Left ventricle myocardium inferior (tissue), 1 donor: ENCODE results near the gene ZNF223. TPM values are rescaled to one million over a fixed set of nuclear protein-coding genes. Genes with fewer than 3 reads are reported as not detected.

Experiments used
- DNase-seq: peaks from one replicate; pipeline ENCODE4 v3.0.0-alpha.2; 2020
- H3K27ac ChIP-seq: fragments of 200-600 bp; replicated peaks from 2 replicates; pipeline ENCODE4 v1.8.0; 2021
- H3K27me3 ChIP-seq: fragments of 200-600 bp; 2 replicates; pipeline ENCODE4 v1.8.0; 2021; ENCODE audit warnings: low read depth
- H3K36me3 ChIP-seq: fragments of 200-600 bp; 2 replicates; pipeline ENCODE4 v1.8.0; 2021
- H3K4me1 ChIP-seq: fragments of 200-600 bp; 2 replicates; pipeline ENCODE4 v1.8.0; 2021
- H3K4me3 ChIP-seq: fragments of 200-600 bp; 2 replicates; pipeline ENCODE4 v1.8.0; 2021; ENCODE audit warnings: mild to moderate bottlenecking, moderate library complexity
- H3K9me3 ChIP-seq: fragments of 200-600 bp; replicated peaks from 2 replicates; pipeline ENCODE4 v1.8.0; 2021
- CTCF ChIP-seq: fragments of 200-600 bp; IDR thresholded peaks from 2 replicates; pipeline ENCODE4 v1.8.0; 2021; ENCODE audit warnings: antibody characterized with exemption, mild to moderate bottlenecking, borderline replicate concordance
- intact Hi-C: fragments of 100-400 bp; cut with micrococcal nuclease; formaldehyde crosslinking; loops from one replicate; pipeline ENCODE4 v1.11.0; 2022
- total RNA-seq: library from RNA; stranded (reverse); fragmentation: NEBNext Ultra II Directional; extraction: Animal tissue kit (Norgen Biotek cat#: 25700); gene quantifications from one replicate; pipeline ENCODE4 v1.2.1, GENCODE V29; 2021
- donor health status: DM: no; HTN: yes; CAD: no; lungs with severe emphysema.

Gene ZNF223
- total RNA-seq, 1 donor from 2014 or later: 2.9 TPM

GRCh38 chr19:44107751-44108150 lies 55.9 kb downstream of the ZNF223 start:
- peaks cover 11% of the 10 kb centered on the region for H3K4me1 ChIP-seq
- H3K27ac ChIP-seq: no peak overlapping the region
- H3K9me3 ChIP-seq: peaks cover 92% of the 10 kb centered on the region
- no peak overlapping the region for H3K4me3 ChIP-seq
- intact Hi-C loops: no loop called here
- H3K36me3 ChIP-seq: peaks cover 66% of the 10 kb centered on the region
- no peaks in the 10 kb centered on the region for H3K27me3 ChIP-seq
- no peak for TF ChIP-seq CTCF
- no peak for DNase-seq

GRCh38 chr19:44109458-44109857 lies 57.6 kb downstream of the ZNF223 start:
- Histone ChIP-seq H3K27ac (no peak overlapping the region), H3K4me1 (peaks cover 24% of the 10 kb centered on the region), H3K36me3 (peaks cover 49% of the 10 kb centered on the region), H3K27me3 (no peaks in the 10 kb centered on the region), H3K9me3 (peaks cover 75% of the 10 kb centered on the region), H3K4me3 (no peak overlapping the region)
- intact Hi-C loops: no loop called here
- no peak for DNase-seq
- TF ChIP-seq CTCF: no peak

GRCh38 chr19:44111910-44112463 lies 60.2 kb downstream of the ZNF223 start:
- H3K4me1 ChIP-seq: peaks cover 31% of the 10 kb centered on the region
- no peaks in the 10 kb centered on the region for H3K27me3 ChIP-seq
- intact Hi-C loops: no loop called here
- H3K36me3 ChIP-seq: peaks cover 42% of the 10 kb centered on the region
- H3K27ac ChIP-seq: no peak overlapping the region
- DNase-seq: no peak
- H3K4me3 ChIP-seq: peak overlapping the region; percentile 88
- peaks cover 49% of the 10 kb centered on the region for H3K9me3 ChIP-seq
- no peak for TF ChIP-seq CTCF

GRCh38 chr19:44112802-44113137 lies 60.9 kb downstream of the ZNF223 start:
- TF ChIP-seq CTCF: no peak
- H3K4me3 ChIP-seq: peak overlapping the region; percentile 88
- H3K27me3 ChIP-seq: no peaks in the 10 kb centered on the region
- peak overlapping the region; percentile 86 for H3K27ac ChIP-seq
- peaks cover 42% of the 10 kb centered on the region for H3K36me3 ChIP-seq
- H3K9me3 ChIP-seq: peaks cover 41% of the 10 kb centered on the region
- peaks cover 31% of the 10 kb centered on the region for H3K4me1 ChIP-seq
- no peak for DNase-seq
- intact Hi-C loops: no loop called here

GRCh38 chr19:44113138-44113783 lies 61.4 kb downstream of the ZNF223 start, which contains the start of gene ZNF225:
TSS of gene ZNF225 (plus strand) at chr19:44113399. CDS start at chr19:44115828, 2,429 bp downstream.
- peak within 1 kb of the TSS; percentile 86 for H3K27ac ChIP-seq
- H3K9me3 ChIP-seq: peaks cover 37% of the 10 kb centered on the region
- peak; percentile 40 for TF ChIP-seq CTCF
- H3K4me1 ChIP-seq: peaks cover 31% of the 10 kb centered on the region
- peaks cover 42% of the 10 kb centered on the region for H3K36me3 ChIP-seq
- no peaks in the 10 kb centered on the region for H3K27me3 ChIP-seq
- peak; percentile 93 for DNase-seq
- intact Hi-C loops: no loop called here
- H3K4me3 ChIP-seq: peak within 1 kb of the TSS; percentile 88
